ENCODE measurements around the gene TRAPPC5.

DNA sequence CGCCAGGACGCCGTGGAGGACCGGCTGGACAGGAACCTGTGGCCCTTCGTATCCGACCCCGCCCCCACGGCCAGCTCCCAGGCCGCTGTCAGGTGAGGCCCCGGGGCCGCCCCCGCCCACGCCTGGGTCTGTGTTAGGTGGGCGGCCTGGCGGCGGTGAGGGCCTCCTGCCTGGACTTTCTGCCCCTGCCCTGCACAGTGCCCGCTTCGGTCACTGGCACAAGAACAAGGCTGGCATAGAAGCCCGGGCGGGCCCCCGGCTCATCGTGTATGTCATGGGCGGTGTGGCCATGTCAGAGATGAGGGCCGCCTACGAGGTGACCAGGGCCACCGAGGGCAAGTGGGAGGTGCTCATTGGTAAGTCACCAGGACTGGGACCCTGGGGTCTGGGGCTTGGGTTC lies 33.5 kb upstream of the TRAPPC5 start:
- TF ChIP-seq, protein P1, sequence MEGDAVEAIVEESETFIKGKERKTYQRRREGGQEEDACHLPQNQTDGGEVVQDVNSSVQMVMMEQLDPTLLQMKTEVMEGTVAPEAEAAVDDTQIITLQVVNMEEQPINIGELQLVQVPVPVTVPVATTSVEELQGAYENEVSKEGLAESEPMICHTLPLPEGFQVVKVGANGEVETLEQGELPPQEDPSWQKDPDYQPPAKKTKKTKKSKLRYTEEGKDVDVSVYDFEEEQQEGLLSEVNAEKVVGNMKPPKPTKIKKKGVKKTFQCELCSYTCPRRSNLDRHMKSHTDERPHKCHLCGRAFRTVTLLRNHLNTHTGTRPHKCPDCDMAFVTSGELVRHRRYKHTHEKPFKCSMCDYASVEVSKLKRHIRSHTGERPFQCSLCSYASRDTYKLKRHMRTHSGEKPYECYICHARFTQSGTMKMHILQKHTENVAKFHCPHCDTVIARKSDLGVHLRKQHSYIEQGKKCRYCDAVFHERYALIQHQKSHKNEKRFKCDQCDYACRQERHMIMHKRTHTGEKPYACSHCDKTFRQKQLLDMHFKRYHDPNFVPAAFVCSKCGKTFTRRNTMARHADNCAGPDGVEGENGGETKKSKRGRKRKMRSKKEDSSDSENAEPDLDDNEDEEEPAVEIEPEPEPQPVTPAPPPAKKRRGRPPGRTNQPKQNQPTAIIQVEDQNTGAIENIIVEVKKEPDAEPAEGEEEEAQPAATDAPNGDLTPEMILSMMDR (conservative IDR thresholded peaks at IDR 0.05; ENCODE audit: low read length) = no peak
- TF ChIP-seq EZH2phosphoT487 (IDR thresholded peaks at IDR 0.05; ENCODE audit: borderline replicate concordance, low read depth, low read length) = no peak
